Measurements from ENCODE around the gene KRTAP8-1. TPM values are rescaled to one million over a fixed set of nuclear protein-coding genes. Genes with fewer than 3 reads are reported as not detected.
A peak's percentile ranks its signal among the peaks of the same experiment; 100 is the strongest.

The KRTAP8-1 gene, protein sequence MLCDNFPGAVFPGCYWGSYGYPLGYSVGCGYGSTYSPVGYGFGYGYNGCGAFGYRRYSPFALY
- polyA plus RNA-seq (ENCODE audit: insufficient read length in 3 of 3), result not detected
- long read RNA-seq, donor 1, result 0 reads
- long read RNA-seq, donor 2, result 0 reads
- long read RNA-seq, donor 3, result 0 reads
- long read RNA-seq, donor 4, result 0 reads
- long read RNA-seq, donor 5, result 0 reads
- long read RNA-seq, donor 6, result 0 reads
- long read RNA-seq, donor 7, result 0 reads
- long read RNA-seq, donor 8, result 0 reads
- long read RNA-seq, donor 9, result 0 reads
- long read RNA-seq, donor 10, result 0 reads
- long read RNA-seq, donor 11, result 0 reads
- long read RNA-seq, donor 12, result 0 reads
- long read RNA-seq, donor 13, result 0 reads
- long read RNA-seq, donor 14, result 0 reads
- long read RNA-seq, donor 15, partial matches to known transcripts, result 0 of 1 reads
- long read RNA-seq, donor 15, other reads (novel, unspliced or antisense), result 0 of 1 reads
- long read RNA-seq, donor 16, result 0 reads

DNA sequence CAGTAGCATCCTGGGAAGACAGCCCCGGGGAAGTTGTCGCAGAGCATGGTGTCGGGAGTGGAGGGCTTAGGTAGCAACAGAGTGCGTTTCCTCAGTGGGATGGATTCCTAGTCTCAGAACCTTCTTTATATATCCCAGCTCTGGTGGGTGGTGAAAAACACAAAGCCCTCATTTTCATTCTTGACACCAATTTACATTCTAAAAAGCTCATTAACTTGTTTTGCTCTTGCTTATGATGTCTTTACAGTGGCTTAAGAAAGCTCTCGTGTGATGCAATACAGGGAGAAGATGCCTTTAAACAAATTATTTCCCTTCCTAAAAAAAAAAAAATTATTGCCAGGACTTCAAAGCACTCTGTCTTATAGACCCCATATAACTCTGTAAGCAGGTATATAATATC is at the start of gene KRTAP8-1:
Gene KRTAP8-1 (minus strand): TSS at position 101 of the 400 bp plus-strand sequence. CDS start 54 bp downstream, at position 47.
- DNase-seq (ENCODE audit: extremely low read depth in 1 of 11, low read depth in 9 of 11, low spot score in 4 of 11), result no peak

DNA sequence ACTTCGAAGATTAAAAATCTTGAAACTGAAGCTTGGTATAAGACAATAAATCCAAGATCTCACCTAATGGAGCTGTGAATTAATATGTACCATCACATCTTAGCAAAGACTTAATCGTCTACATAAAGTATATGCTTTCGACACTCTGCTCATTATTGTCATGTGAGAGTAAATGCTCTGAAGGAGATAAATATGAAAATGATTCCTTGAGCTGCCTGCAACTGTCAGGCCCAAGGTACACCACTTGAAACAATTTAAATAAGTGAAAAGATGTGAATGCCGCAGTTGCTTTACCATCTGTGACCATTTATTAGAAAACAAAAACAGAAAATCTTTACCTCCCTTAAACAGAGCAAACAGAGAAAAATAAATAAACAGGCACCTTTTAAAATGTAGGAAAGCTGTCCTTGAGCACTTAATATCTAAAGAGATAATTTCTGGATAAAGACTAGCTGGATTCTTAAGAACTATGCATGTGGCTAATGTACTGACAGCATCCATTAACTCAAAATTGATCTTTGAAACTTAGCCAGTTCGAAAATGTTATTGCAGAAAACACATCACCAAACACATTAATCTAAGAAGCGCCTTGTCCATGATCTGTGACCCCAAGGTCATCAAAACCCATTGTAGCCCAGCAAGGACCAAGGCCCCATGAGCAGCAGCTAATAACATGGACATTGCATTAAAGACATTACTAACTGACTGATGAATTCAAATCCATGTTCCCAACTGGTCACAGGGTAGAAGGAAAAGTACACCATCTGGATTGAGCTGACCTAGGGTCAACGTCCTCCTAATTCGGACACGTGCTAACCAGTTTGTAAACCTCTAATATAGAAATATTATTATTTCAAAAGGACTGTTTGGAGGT is 34.8 kb upstream of the KRTAP8-1 start:
- no peak for DNase-seq (ENCODE audit: extremely low read depth in 1 of 11, low read depth in 9 of 11, low spot score in 4 of 11)

DNA sequence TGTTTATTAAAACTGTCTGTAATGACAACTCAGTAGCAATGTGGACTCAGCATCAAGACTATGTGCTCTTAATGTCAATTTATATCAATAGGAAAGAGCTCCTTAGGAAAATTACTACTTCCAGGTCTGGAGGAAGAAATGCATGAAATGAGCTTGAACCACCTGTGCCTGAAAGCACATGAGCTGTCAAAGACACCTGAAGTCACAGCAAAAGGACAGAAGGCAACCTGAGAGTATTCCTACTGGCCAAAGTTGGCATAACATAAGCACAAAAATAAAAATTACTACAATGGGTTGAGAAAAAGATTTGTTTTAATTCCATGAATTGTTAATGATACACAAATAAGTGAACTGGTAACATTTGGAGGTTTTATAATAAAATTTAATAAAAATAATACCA is 29.9 kb upstream of the KRTAP8-1 start:
- DNase-seq (ENCODE audit: extremely low read depth in 1 of 11, low read depth in 9 of 11, low spot score in 4 of 11), result no peak

DNA sequence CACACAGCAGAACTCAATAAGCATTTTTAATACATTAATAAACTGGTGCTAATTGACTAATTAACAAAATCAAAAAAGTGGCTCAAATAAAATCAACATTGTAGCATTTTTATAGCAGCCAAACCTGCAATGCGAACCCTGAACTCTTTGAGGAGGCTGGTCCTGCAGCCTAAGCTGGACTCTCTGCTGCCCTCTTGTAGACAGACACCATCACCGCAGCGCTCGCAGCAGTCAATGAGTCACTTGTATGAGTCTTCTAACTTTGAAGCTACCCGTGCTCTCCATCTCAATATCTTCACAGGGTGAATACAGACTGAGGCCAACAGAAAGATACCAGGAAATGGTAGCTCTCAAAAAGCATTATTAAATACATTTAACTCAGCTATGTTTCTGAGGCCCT is 26.2 kb upstream of the KRTAP8-1 start:
- peak in 2 of 11 donors; percentile 3 to 7 for DNase-seq (ENCODE audit: extremely low read depth in 1 of 11, low read depth in 9 of 11, low spot score in 4 of 11)

DNA sequence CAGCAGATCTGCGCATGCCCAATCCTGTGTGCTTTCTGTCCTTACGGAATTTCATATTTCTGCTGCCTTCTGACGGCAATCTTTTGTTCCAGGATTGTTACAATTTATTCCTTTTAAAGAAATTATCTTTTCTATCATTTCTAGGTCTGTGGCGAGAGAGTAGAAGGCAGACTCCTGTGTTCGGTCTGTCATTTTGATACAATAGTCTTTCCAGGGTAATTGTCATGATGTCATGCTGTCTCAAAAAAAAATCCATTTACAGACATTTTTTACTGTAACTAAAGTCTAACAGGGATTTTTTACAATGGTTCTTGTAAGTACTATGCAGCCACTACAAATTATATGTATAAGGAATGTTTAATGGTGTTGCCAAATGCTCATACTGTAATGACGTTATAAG is 25.5 kb upstream of the KRTAP8-1 start:
- DNase-seq (ENCODE audit: extremely low read depth in 1 of 11, low read depth in 9 of 11, low spot score in 4 of 11), result no peak

DNA sequence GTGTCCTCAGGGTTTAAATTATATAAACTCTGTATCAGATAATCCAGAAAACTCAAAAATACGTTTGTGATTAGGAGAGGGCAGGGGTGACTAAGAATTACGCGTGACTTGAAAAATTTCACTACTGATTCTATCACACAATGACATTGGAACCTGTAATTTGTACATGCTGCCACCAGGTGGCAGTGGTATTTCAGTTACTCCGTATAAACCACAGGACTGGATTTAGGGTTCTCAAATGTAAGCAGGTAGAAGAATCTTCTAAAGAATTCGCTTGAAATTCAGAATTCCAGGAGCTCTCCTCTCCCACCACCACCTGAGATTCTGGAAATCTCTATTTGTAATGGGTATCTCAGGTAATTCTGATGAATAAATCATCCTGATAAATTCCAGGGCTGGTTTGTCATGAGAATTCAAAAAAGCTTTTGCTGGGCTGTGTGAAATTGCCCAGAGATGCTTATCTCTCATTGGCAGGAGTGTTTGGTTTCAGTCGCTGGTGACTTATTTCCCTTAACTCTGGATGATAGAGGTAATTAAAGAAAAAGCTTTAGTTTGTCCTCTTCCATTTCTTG is 18.2 kb upstream of the KRTAP8-1 start:
- no peak for DNase-seq (ENCODE audit: extremely low read depth in 1 of 11, low read depth in 9 of 11, low spot score in 4 of 11)

DNA sequence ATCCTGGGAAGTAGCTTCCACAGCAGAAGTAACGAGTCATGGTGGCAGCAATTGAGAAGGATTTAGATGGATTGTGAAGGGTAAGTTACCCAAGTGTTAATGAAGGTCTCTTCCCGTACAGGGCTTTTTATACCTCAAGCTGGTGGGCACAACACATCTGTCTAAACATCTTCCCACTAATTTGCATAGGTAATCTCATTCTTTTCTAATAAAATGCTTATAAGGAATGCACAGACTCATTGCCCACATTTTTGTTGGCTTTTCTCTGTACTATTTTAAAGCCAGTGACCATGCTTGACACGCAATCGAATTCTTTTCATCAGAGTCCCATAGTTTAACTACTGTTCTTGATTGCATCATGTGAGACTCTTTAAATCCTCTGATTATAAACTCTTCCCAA is 16.6 kb upstream of the KRTAP8-1 start, which contains the start of gene KRTAP7-1:
Gene KRTAP7-1 (minus strand): TSS at position 101 of the 400 bp plus-strand sequence. CDS start 61 bp downstream, at position 40.
- DNase-seq (ENCODE audit: extremely low read depth in 1 of 11, low read depth in 9 of 11, low spot score in 4 of 11), result no peak

GRCh38 chr21:30818837-30819610 is 6.0 kb upstream of the KRTAP8-1 start:
- no peak for DNase-seq (ENCODE audit: extremely low read depth in 1 of 11, low read depth in 9 of 11, low spot score in 4 of 11)

GRCh38 chr21:30800605-30801004 is 12.5 kb downstream of the KRTAP8-1 start:
- no peak for DNase-seq (ENCODE audit: extremely low read depth in 1 of 11, low read depth in 9 of 11, low spot score in 4 of 11)

- DNase-seq (ENCODE audit: extremely low read depth in 1 of 11, low read depth in 9 of 11, low spot score in 4 of 11), result no peak
Observed at GRCh38 chr21:30793581-30794314, 19.3 kb downstream of the KRTAP8-1 start.

GRCh38 chr21:30779249-30779648 is 33.8 kb downstream of the KRTAP8-1 start:
- DNase-seq (ENCODE audit: extremely low read depth in 1 of 11, low read depth in 9 of 11, low spot score in 4 of 11), result no peak

DNA sequence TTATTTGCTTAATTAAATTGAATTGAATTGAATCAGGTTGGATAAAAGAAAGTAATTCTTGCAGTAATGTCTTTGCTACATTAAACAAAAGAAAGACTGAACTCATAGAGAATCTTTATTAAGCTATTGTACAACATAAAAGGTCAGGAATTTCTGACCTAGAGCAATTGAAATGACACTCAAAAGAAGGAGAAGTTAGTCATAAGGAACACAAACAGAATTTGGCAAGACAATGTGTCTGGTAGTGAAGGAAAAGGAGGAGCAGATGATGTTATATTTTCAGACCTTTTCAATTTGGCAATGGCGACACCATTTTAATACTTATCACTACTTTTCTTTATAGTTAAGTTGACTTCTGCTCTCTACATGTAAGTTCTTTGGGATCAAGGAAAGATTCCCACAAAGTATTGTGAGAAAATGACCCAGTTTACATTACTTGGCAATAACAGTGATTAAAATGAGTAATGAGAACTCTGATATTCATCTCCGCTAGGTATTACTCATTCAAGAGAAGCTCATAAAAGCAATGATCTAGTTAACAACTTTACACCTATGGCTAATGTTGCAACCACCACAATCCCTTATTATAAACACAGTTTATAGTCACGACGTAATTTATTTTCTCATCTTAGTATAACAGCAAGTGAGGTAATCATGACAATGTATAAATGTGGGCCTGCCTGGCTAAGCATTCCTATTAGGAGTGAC is 43.2 kb downstream of the KRTAP8-1 start:
- no peak for DNase-seq (ENCODE audit: extremely low read depth in 1 of 11, low read depth in 9 of 11, low spot score in 4 of 11)

Other genes starting within 250 kb of the KRTAP8-1 start
- not detected for gene KRTAP22-2, start 222.9 kb downstream of the KRTAP8-1 start, polyA plus RNA-seq (ENCODE audit: insufficient read length in 3 of 3)
- not detected for gene KRTAP6-3, start 220.8 kb downstream of the KRTAP8-1 start, polyA plus RNA-seq (ENCODE audit: insufficient read length in 3 of 3)
- not detected for gene KRTAP6-2, start 214.4 kb downstream of the KRTAP8-1 start, polyA plus RNA-seq (ENCODE audit: insufficient read length in 3 of 3)
- not detected for gene KRTAP22-1, start 212.2 kb downstream of the KRTAP8-1 start, polyA plus RNA-seq (ENCODE audit: insufficient read length in 3 of 3)
- not detected for gene KRTAP6-1, start 199.3 kb downstream of the KRTAP8-1 start, polyA plus RNA-seq (ENCODE audit: insufficient read length in 3 of 3)
- gene KRTAP20-1, start 196.8 kb downstream of the KRTAP8-1 start, polyA plus RNA-seq (ENCODE audit: insufficient read length in 3 of 3), result not detected
- not detected for gene KRTAP20-4, start 192.6 kb downstream of the KRTAP8-1 start, polyA plus RNA-seq (ENCODE audit: insufficient read length in 3 of 3)
- not detected for gene KRTAP20-2, start 178.1 kb downstream of the KRTAP8-1 start, polyA plus RNA-seq (ENCODE audit: insufficient read length in 3 of 3)
- gene KRTAP20-3, start 170.4 kb downstream of the KRTAP8-1 start, polyA plus RNA-seq (ENCODE audit: insufficient read length in 3 of 3), result not detected
- gene KRTAP21-3, start 94.5 kb downstream of the KRTAP8-1 start, polyA plus RNA-seq (ENCODE audit: insufficient read length in 3 of 3), result not detected
- not detected for gene KRTAP21-2, start 66.0 kb downstream of the KRTAP8-1 start, polyA plus RNA-seq (ENCODE audit: insufficient read length in 3 of 3)
- not detected for gene KRTAP21-1, start 57.8 kb downstream of the KRTAP8-1 start, polyA plus RNA-seq (ENCODE audit: insufficient read length in 3 of 3)
- gene KRTAP7-1, start 16.5 kb upstream of the KRTAP8-1 start, polyA plus RNA-seq (ENCODE audit: insufficient read length in 3 of 3), result not detected
- gene KRTAP11-1, start 68.3 kb upstream of the KRTAP8-1 start, polyA plus RNA-seq (ENCODE audit: insufficient read length in 3 of 3), result not detected
- gene KRTAP19-8, start 225.2 kb upstream of the KRTAP8-1 start, polyA plus RNA-seq (ENCODE audit: insufficient read length in 3 of 3), result not detected